Left hindlimb (tissue), 1 donor: ENCODE measurements around the gene CFHR4.
"Not testable (repeated sequence)": the region's sequence is repeated elsewhere in the genome, so short reads cannot be mapped to it uniquely, and the experiment has no call there.

Experiments
- DNase-seq: peaks from one replicate; pipeline ENCODE4 v3.0.0-alpha.2; 2018

Gene CFHR4

GRCh38 chr1:196887515-196888239 lies at the start of gene CFHR4:
Gene CFHR4 (plus strand): TSS chr1:196888052. CDS start chr1:196888151, 99 bp downstream.
- DNase-seq = no peak

- DNase-seq = not testable (repeated sequence)
These were observed 38.0 kb upstream of the CFHR4 start for GRCh38 chr1:196849613-196850492.

GRCh38 chr1:196856053-196856452 lies 31.8 kb upstream of the CFHR4 start:
- DNase-seq = no peak

- no peak for DNase-seq
These were observed 30.7 kb upstream of the CFHR4 start for GRCh38 chr1:196857188-196857587.

GRCh38 chr1:196858811-196859210 lies 29.0 kb upstream of the CFHR4 start:
- no peak for DNase-seq

DNA sequence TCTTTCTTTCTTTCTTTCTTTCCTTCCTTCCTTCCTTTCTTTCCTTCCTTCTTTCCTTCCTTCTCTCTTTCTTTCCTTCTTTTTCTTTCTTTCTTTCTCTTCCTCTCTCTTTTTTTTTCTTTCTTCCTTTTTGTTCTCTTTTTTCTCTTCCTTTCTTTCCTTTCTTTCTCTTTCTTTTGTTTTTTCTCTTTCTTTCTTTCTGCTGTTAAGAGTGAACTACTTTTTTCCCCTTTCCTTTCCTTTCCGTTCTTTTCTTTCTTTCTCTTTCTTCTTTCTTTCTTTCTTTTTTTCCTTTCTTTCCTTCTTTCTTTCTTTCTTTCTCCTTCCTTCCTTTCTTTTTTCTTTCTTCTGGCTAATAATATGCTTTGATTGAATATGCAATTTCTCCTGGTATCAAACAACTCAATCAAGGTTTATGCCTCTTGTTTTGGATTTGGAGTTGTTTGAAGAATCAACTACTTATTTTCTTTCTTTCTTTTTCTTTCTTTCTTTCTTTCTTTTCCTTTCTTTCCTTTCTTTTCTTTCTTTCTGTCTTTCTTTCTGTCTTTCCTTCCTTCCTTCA lies 27.4 kb upstream of the CFHR4 start:
- DNase-seq = no peak

GRCh38 chr1:196861429-196861828 lies 26.4 kb upstream of the CFHR4 start:
- no peak for DNase-seq

- no peak for DNase-seq
These were observed 20.9 kb upstream of the CFHR4 start for GRCh38 chr1:196866974-196867373.

DNA sequence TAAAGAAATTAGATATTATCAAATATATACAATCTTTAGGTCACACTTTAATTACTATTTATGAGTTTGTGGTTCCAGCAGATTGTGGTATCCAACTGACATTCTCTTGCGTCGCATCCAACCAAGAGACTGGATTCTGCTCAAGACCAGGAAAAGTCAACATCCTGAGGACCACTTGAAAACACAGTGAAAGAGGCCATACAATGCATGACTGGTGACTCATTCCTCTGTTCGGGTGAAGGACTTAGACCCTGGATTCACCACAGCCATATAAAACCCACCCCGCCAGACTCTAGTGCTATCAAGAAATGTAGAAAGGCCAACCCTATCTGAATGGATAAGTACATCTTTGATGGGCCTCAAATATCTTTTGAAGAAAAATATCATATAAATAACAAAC lies 14.5 kb upstream of the CFHR4 start:
- DNase-seq = no peak

- DNase-seq = no peak
These were observed 11.9 kb upstream of the CFHR4 start for GRCh38 chr1:196875935-196876334.

DNA sequence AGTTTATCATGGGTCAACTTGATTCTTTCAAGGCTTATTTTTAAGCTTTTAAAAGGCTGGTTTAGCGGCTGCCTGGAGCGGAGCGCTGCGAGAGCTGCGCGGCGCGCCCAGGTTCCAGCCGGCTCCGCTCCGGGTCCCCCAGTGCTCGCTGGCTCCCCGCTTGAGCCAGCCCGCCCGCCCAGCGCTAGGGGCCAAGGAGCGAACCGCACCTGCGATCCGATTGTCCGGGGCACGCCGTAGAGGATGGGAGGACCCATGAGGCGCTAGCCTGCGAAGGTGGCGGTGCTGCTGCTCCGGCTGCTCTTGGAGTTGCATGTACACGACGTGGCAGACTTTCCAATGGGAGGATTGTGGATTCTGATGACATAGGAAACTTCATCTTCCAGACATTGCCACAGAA lies 9.9 kb upstream of the CFHR4 start:
- DNase-seq = no peak

- not testable (repeated sequence) for DNase-seq
These were observed 1.3 kb upstream of the CFHR4 start for GRCh38 chr1:196886560-196886959.

GRCh38 chr1:196890668-196891067 lies 2.8 kb downstream of the CFHR4 start:
- DNase-seq = no peak

- no peak for DNase-seq
These were observed 3.4 kb downstream of the CFHR4 start for GRCh38 chr1:196891251-196891650.

DNA sequence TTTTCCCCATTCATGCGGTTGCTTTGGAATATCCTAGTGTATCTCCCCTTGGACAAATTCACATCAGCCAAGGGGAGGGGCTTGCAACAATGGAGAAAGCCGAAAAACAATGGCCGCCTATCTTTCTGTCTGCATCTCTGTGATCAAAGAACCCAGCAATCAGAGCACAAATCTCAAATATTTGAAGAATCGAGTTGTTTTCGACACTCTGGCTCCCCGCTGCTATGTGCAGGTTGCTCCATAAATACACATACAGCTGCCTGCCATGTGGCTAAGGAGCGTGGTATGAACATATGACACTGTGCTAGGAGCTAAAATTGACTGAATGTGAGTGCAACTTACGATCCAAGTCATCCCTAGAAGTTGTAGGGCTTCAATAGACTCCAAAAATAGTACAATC lies 8.5 kb downstream of the CFHR4 start:
- no peak for DNase-seq

DNA sequence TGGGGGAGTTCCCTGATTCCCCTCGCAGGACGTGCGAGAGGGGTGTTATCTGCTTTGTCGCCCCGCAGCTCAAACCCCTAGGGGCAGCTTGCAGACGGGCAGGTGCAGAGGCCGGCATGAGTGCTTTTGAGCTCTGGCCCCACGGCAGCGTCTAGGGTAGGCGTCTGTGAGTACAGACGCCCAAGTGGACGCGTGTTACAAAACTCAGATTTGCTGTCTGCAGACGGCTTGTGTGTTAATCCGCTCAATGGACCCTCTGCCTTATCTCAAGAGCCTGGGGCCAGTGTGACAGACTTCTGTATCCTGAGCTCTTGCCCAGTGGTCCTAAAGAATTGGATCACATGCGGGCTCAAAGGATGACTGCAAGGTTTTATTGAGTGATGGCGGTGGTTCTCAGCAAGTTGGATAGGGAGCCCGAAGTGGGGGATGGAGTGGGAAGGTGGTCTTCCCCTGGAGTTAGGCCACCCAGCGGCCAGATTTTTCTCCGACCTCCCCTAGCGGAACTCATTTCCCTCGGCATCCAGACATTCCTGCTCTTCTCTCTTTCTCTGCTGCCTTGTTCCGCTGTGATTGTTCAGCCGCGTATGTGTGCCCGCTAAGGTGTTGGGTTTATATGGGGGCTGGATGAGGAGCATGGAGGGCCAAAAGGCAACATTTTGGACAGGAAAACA lies 9.4 kb downstream of the CFHR4 start:
- DNase-seq = no peak

GRCh38 chr1:196902344-196902743 lies 14.5 kb downstream of the CFHR4 start:
- no peak for DNase-seq

- no peak for DNase-seq
These were observed 22.4 kb downstream of the CFHR4 start for GRCh38 chr1:196910215-196910614.

DNA sequence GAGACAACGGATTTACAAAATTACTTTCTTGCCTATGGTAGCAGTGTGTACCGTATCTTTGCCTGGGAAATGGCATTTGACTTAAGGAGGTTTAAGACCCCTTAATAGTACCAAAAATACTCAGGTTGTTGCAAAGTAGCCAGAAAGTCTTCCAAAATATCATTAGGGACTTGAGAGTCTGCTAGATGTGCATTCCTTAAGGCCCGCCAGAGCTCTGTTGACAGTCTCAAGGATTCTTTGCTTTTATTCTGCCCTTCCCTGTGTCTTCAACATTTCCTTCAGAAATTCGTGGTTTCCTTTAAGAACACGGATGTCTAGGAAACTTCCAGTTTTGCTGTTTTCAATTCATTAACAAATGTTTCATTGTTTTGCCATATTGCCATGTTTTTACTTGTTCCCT lies 24.4 kb downstream of the CFHR4 start:
- DNase-seq = not testable (repeated sequence)

- not testable (repeated sequence) for DNase-seq
These were observed 39.0 kb downstream of the CFHR4 start for GRCh38 chr1:196926839-196927238.

GRCh38 chr1:196932853-196933252 lies 45.0 kb downstream of the CFHR4 start:
- DNase-seq = not testable (repeated sequence)

- peak; percentile 23 for DNase-seq
These were observed 45.8 kb downstream of the CFHR4 start for GRCh38 chr1:196933531-196934189.

- DNase-seq = not testable (repeated sequence)
These were observed 53.6 kb downstream of the CFHR4 start for GRCh38 chr1:196941474-196941873.
